ENCODE results near the gene EDNRB.

DNA sequence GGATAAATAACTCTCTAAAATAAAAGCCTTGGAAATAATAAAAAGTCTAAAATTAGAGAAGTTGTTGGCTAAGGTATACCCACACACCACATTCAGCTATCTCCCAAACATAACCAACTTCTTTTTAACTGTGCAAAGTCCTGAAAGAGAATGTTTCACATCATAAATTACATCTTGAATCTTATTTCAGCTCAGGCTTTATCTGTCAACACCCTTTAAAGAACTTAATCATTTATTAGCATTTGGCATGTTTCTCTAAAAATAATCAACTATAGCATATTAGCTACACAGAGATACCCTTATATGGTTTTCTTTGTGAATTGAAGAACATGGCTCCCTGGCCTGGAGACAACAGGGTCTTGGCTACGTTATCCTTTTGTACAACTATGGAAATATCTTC lies 6.9 kb downstream of the EDNRB start:
- TF ChIP-seq POLR2A (IDR thresholded peaks at IDR 0.05; ENCODE audit: low read depth) (no peak), CTCF (IDR thresholded peaks at IDR 0.05) (no peak)

Measured in esophagus muscularis mucosa (tissue), 3 donors.